GM10847 (cell line): ENCODE measurements around the gene RARB.

Experiments used
- POLR2A ChIP-seq: IDR thresholded peaks from 2 replicates; pipeline ENCODE4 v1.6.1; 2011; ENCODE audit not compliant: insufficient read length; ENCODE audit errors: extremely low read depth

The RARB gene

DNA sequence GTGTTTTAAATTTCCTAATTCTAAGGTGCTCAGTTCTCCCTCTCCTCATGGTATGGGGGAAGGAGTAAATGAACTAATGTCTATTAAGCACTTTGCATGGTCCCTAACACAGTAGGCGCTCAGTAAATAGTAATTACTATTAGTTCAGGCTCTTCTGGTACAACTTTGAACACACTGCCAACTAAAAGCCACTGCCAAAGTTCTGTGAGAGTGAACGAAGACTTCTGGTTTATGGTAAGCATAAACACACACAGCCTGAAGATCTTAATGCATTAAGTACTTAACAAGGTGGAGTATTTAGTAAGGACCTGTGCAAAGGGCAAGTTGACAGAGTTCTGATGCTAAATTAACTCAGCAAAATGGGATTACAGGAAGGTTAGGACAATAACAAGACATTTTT, 24.7 kb downstream of the RARB start:
- no peak for TF ChIP-seq POLR2A

- TF ChIP-seq POLR2A = no peak
Measured at GRCh38 chr3:25453619-25454004, 25.5 kb downstream of the RARB start.

- TF ChIP-seq POLR2A = no peak
Measured at GRCh38 chr3:25454005-25454927, 26.2 kb downstream of the RARB start.

DNA sequence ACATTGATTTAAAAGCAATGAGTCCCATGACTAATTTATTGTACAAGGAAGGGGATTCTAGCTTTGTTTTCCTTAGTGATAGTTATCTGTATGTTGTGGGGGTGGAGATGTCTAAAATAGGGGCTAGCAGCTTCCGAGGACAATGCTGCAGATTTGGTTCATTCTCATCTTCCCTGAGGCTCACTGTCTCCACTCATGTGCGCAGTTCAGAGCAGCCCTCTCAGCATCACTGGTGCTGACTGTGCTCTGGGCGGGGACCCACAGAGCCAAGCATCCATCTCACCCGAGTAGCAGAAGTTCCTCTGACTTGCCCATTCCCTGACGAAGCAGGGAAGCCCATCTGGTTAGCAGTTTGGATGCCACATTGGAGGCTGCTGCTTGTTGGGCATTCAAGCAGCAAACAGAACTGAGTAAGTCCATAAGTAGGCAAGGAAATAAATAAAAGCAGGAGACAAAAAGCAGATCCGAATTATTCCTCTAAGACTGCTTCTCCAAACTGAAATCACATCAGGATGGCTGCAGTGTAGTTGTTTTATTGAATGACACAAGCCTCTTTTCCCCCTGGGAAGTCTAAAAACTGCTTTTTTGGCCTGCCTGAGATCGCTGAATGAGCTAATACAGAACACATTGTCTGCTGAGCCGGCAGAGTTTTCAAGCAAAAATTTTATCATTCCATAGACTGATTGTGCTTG, 27.5 kb downstream of the RARB start:
- no peak for TF ChIP-seq POLR2A

DNA sequence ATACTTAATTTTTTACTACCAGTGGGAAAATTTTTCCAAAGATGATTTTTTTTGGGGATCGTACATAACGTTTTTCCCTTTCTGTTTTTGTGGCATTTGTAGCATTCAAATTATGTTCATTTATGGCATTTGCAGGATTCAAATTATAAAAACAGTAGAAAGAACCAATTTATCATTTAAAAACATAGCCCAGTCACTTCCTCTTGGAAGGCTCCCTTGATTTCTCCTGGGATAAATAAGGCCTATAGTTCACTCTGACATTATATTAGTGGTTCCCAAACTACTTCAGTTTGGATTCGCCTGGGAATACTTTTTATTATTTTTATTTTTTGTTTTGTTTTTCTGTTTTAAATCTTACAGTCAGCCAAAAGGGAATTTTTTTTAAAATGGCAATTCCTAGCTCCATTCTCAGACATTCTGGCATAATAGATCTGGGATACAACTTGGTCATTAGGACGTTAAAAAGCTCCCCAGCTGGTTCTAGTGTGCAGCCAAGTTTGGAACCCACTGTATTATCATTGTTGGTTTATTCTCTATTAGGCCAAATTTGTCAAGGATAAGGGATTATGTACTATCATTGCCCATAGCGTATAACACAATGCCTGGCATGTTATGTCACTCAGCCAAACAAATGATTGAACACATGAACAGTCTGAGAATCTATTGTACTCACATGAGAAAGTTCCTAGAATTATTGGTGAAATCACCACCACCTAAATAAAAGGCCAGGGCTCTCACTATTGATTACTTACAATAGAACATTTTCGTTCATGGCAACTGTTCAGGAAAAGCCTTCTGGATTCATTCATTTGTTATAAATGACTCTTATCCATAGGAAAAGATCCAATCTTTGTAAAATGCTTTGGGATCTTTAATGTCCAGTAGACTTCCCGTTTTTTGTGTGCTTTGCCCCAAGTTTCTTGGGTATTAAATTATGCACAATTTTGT, 28.9 kb downstream of the RARB start:
- no peak for TF ChIP-seq POLR2A

DNA sequence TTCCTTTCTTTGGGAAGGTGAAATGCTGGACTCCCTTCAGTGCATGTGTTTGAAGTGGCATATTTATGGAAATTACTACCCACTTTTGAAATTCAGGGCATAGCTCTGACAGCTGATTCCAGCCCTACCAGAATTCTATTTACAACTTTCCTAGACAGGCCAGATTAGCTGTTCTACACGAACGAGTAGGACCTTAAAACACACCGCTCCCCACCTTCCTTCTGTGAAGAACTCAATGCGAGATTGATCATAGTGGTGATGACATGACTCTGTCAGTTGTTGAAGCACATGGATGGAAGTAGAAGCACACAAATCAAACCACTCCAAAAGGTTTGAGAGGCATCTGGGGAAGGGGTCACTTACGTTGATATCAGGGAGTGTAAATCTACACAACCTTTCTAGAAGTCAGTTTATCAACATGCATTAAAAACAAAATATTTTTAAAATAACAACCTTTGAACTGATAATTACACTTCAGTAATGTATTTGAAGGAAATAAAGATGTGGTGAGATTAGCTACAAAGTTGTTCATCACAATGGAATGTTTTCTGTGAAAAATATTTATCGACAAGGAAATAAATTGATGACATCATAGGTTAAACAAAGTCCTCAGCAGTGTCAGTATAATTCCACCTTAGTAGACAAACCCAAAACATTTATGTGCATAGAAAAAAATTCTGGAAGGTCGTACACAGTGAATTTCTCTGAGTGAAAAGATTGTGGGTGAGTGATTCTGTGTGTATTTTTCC, 29.8 kb downstream of the RARB start:
- no peak for TF ChIP-seq POLR2A

- no peak for TF ChIP-seq POLR2A
Measured at GRCh38 chr3:25458420-25458814, 30.4 kb downstream of the RARB start.

DNA sequence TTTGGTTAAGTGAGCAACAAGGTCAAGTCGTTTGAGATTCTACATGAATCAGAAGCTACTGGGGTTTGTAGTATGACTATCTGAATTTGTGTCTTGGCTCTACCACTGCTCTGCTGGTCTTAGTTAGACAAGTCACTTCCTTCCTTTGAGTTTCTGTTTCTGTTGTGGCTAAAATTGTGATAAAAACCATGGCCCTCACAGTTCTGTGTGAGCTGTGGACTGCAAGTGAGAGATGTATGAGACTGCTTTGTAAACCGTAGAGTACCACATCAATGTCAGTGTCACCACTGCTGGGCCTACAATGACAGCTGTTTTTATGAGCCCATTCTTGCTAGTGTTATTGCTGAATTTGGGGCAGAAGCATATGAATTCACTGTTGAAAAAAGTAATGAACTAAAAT, 32.7 kb downstream of the RARB start:
- TF ChIP-seq POLR2A = no peak

GRCh38 chr3:25461946-25462345, 33.9 kb downstream of the RARB start:
- no peak for TF ChIP-seq POLR2A

DNA sequence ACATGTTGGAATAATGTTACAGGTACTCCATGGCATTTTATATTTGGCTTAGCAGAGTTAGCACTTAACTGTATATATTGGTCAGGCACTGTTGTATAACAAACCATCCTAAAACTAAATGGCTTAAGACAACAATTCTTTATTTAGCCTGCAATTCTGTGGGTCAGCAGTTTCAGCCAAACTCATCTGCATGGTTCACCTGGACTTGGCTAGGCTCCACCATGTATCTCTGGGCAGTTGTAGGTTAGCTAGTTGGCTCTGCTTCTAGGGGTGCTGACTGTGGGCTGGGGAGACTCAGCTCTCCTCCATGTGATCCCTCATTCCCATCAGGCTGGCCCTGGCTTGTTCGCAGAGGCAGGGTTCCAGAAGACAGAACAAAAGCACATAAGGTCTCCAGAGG, 34.4 kb downstream of the RARB start:
- TF ChIP-seq POLR2A = no peak

DNA sequence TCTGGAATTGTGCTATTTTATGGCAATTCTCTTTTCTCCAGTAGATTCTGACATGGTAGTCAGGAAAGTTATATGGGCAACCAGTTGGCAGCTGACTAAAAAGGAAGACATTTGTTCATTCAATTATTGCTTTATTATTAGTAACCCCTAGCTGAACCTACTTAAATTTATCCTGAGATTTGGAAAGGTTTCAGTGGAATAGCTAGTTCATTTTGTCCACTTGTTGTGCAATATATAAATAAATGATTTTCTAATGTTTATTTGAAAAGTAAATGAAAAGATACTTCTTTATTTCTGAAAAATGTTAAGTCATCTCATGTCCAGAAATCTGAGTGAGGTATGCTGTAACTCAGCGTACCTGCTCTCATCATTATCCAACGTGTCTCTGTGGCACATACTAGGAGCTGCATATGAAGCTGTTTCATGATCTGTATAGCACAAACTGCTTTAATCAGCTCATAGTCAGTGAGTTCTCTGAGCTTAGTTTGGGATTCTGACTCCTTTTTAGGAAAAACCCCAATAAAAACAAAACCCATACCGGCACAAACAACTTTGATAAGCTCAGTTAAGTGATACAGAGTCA, 35.9 kb downstream of the RARB start:
- no peak for TF ChIP-seq POLR2A

DNA sequence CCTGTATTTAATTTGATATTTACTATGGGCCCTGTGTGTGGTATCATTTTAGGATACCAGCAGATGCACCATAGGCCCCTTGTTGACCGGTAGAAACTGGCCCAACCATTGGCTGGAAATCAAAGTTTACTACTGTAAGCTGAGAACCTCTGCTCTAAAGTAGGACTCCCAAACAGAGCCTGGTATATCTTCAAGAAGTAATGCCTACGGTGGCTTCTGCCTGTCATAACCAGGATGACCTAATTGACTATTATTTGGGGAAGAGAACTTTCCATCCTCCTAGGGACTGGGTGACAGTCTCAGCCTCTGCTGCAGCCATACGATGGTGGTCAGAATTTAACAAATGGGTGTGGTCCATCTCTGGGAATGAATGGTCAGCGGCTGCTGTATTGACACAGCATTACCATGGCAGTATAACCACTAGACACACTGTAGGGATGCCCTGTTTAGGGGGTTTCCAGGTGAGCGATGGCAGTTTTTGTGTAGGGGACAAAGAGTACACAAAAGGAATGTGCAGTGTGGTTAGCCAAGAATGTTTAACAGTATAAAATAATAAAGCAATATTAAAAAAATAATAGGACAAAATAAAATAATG, 37.3 kb downstream of the RARB start:
- no peak for TF ChIP-seq POLR2A

DNA sequence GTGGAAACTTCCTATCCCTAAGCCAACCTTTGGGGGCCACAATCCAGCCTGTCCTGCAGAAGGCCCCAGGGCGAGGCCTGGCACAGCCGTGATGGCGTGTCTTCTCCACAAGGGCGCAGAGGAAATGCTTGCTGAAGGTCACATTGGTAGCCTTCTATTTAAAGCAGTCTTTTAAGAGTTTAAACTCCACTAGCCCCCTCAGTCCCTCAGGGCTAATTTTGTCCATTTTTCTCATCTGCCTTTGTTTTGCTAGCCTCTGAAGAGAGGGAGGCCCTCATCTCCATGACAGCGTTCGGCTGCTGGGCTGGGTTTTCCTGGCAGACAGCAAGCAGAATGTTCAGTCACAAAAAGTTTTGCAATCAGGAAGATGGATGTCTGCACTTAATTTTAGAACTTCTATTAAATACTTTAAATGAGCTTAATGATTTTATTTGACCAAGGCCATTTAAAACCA, 40.8 kb downstream of the RARB start:
- TF ChIP-seq POLR2A = no peak

GRCh38 chr3:25469558-25469957, 41.5 kb downstream of the RARB start:
- TF ChIP-seq POLR2A = no peak
